SJSA1 (cell line): ENCODE data around the gene NID1. TPM values are rescaled to one million over a fixed set of nuclear protein-coding genes. Genes with fewer than 3 reads are reported as not detected.

Experiments used
- DNase-seq, 2 experiments: peaks; one replicate each; pipeline ENCODE4 v3.0.0-alpha.2; 2015 to 2020; ENCODE audit warnings: low spot score in 2 of 2, low read depth in 1 of 2
- H3K27ac ChIP-seq: fragments of 250-450 bp; sonication (Bioruptor Pico); 2 replicates; pipeline ENCODE4 v1.5.1; 2020; ENCODE audit warnings: mild to moderate bottlenecking, moderate library complexity
- H3K27me3 ChIP-seq: fragments of 250-450 bp; sonication (Bioruptor Pico); replicated peaks from 2 replicates; pipeline ENCODE4 v1.5.1; 2020; ENCODE audit warnings: mild to moderate bottlenecking, moderate library complexity
- H3K36me3 ChIP-seq: fragments of 250-450 bp; sonication (Bioruptor Pico); 2 replicates; pipeline ENCODE4 v1.5.1; 2020; ENCODE audit warnings: mild to moderate bottlenecking
- H3K4me1 ChIP-seq: fragments of 250-450 bp; sonication (Bioruptor Pico); replicated peaks from 2 replicates; pipeline ENCODE4 v1.6.1; 2021; ENCODE audit warnings: mild to moderate bottlenecking
- H3K4me3 ChIP-seq: fragments of 250-450 bp; sonication (Bioruptor Pico); 2 replicates; pipeline ENCODE4 v1.5.1; 2020; ENCODE audit warnings: mild to moderate bottlenecking
- H3K9me3 ChIP-seq: fragments of 250-450 bp; sonication (Bioruptor Pico); replicated peaks from 2 replicates; pipeline ENCODE4 v1.5.1; 2020; ENCODE audit warnings: mild to moderate bottlenecking
- total RNA-seq: library from RNA; depleted of rRNA; stranded (reverse); fragments of >200 nt; shearing (Covaris generic); gene quantifications from 2 replicates; pipeline ENCODE4 v1.2.3, GENCODE V29; 2014

The NID1 gene
- total RNA-seq, 1 experiment from 2014 or later, result 47.7 TPM

DNA sequence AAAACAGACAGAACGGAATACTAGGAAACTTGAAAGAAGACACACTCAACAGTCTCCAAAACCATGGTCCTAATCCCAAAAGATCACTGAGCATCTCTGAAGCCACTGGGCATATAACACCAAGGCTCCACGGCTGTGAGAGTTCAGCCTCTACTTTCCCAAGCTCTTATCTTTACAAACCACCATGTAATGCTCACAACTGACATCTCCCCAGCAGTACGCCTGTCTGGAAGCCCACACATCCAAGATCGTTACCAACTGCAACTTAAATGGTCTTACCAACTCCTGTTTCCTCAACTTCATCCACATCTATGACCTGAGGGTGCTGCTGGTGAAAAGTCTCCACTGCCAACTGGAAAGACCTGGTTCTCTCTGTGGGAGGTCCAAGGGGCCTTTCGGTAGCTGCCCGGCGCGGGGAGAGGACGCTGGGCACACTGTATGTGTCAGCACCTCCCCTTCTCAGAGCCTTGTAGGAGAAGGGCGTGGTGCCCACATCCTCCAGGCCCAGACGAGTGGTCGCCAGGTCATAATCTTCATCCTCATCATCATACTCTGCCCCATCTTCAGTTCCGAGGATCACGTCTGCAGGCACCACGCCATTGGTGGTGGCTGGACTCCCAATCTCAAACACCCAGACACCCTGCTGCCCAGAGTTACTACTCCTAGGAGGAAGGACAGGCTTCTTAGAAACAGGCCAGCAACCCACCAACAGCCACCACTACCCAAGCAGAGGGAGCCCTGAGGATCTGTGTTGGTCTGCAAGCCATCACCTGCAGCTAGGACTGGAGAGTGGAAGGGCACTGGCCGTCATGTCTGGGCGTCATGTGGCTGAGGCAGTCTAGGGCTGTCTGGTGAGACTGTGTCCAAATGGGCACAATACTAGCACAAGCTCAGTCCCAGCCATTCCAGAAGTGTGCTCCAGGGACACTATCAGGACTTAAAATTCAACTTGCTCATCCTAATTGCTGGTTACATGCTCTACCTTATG is 23.0 kb downstream of the NID1 start:
- Histone ChIP-seq H3K4me3 (no peak overlapping the region), H3K36me3 (peaks cover 38% of the 10 kb centered on the region), H3K9me3 (no peaks in the 10 kb centered on the region), H3K27ac (no peak overlapping the region), H3K4me1 (no peaks in the 10 kb centered on the region), H3K27me3 (no peaks in the 10 kb centered on the region)
- no peak for DNase-seq

DNA sequence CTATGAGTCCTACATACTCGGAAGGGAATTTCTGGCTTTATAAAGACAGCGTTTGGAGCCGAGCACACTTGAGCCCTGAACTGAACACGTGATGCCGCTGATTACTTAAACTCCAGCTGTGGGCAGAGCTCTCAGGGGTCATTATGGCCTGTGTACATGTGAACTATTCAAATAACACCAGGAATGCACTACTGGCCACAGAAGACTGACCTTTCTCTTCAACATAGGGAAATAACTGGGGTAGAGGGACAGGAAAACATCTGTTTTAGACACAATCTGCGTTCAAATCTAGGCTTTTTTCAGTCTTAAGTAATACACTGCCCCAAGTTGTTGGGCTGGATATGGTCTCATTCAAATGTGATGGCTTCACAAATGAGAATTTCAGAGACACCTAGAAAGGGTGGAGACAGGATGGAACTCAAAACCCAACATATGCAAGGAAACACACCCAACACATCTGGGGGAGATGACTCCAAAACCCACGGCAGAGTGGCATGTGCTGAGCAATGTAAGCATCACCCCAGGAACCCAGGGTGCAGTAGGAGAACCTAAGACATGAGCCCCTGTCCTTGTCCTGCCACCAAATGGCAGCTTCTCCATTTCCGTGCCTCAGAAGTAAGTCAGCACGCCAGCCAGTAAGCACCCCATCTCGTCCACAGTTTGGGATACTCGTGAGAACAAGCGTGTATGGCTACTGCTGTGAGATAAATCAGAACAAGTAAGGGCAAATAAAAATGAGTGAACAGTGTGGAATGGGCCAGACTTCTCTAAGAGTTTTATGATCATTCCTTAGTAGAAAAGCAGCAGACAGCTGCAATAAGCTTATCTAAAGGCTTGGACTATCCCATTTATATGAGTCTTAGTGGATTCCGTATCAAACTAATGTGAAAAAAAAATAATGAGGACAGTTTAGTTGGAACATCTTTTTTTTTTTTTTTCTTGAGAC is 24.9 kb downstream of the NID1 start:
- Histone ChIP-seq H3K27me3 (no peaks in the 10 kb centered on the region), H3K36me3 (peaks cover 41% of the 10 kb centered on the region), H3K27ac (no peak overlapping the region), H3K4me1 (no peaks in the 10 kb centered on the region), H3K4me3 (no peak overlapping the region), H3K9me3 (no peaks in the 10 kb centered on the region)
- DNase-seq, result no peak

DNA sequence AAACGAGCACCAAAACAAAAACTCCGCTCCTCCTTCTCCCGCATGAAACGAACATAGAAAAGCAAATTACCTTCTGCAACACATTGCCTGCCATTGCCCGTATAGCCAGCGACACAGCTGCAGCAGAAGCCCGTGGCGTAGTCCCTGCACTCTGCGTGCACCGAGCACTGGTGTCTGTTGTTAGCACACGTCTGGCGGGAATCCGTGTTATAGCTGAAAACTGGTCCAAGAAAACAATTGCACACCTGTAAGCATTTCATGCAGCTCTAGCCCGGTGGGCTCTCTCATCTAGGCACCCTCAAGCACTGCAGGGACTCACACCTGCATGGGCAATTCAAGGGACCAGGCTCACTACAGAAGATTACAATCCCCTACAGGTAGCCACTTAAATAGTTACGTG is 26.9 kb downstream of the NID1 start:
- no peaks in the 10 kb centered on the region for H3K4me1 ChIP-seq
- no peak overlapping the region for H3K27ac ChIP-seq
- H3K27me3 ChIP-seq, result no peaks in the 10 kb centered on the region
- no peaks in the 10 kb centered on the region for H3K9me3 ChIP-seq
- no peak overlapping the region for H3K4me3 ChIP-seq
- no peak for DNase-seq
- H3K36me3 ChIP-seq, result peaks cover 31% of the 10 kb centered on the region

DNA sequence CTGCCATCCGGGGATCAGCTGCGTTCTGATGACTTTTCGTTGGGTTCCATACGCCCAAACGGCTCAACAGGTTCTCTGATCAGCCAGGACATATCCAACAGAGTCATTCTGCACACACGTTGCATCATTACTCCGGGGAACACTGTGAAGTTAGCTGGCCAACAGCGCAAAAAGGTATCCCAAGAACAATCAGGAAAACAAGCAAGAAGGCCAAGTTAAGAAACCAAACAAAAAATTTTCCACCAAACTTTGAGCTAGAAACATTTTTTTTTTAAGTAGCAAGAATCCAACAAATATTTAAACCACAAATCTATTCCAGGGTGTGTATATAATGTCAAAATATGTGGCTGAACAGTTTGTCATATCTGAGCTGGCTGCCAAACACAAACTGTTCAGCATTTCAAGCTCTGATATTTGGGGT is 29.2 kb downstream of the NID1 start:
- Histone ChIP-seq H3K9me3 (no peaks in the 10 kb centered on the region), H3K27me3 (no peaks in the 10 kb centered on the region), H3K27ac (no peak overlapping the region), H3K4me1 (no peaks in the 10 kb centered on the region), H3K4me3 (no peak overlapping the region), H3K36me3 (peaks cover 28% of the 10 kb centered on the region)
- DNase-seq, result no peak

DNA sequence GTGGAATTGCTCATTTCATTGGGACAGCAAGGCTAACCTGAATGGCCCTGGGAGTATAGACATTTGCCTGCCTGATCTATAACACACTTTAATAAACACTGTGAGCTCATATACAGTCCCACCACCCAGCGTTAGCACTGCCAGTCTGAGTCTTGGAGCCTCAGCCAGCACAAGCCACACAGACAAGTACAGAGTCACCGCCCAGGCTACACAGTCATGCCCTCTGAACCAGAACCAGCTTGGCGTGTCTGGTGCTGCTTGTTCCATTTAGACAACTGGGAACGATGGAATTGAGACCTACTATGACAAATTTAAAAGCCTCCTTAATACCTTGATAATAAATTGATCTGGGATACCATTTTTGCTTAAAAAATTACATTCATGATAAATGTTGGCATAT is 31.6 kb downstream of the NID1 start:
- Histone ChIP-seq H3K27me3 (no peaks in the 10 kb centered on the region), H3K36me3 (peaks cover 37% of the 10 kb centered on the region), H3K4me1 (no peaks in the 10 kb centered on the region), H3K4me3 (no peak overlapping the region), H3K27ac (no peak overlapping the region), H3K9me3 (no peaks in the 10 kb centered on the region)
- DNase-seq, result no peak

DNA sequence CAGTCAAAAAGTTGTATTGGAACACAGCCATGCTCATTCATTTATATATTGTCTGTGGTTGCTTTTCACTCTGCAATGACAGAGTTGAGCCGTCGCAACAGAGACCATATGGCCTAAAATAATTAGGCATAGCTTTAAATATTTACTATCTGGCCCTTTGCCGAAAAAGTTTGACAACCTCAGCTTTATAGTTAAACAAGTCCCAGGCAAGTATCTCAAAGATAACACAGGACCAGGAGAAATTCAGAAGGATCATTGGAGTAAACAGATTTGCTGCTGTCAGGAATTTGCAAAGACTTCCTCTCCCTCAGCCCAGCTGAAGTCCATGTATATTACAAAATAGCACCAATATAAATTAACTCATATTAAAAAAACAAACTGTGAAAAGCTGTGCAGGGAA is 34.4 kb downstream of the NID1 start:
- H3K4me3 ChIP-seq, result no peak overlapping the region
- no peaks in the 10 kb centered on the region for H3K9me3 ChIP-seq
- H3K27ac ChIP-seq, result no peak overlapping the region
- no peaks in the 10 kb centered on the region for H3K27me3 ChIP-seq
- no peaks in the 10 kb centered on the region for H3K4me1 ChIP-seq
- peaks cover 46% of the 10 kb centered on the region for H3K36me3 ChIP-seq
- no peak for DNase-seq

DNA sequence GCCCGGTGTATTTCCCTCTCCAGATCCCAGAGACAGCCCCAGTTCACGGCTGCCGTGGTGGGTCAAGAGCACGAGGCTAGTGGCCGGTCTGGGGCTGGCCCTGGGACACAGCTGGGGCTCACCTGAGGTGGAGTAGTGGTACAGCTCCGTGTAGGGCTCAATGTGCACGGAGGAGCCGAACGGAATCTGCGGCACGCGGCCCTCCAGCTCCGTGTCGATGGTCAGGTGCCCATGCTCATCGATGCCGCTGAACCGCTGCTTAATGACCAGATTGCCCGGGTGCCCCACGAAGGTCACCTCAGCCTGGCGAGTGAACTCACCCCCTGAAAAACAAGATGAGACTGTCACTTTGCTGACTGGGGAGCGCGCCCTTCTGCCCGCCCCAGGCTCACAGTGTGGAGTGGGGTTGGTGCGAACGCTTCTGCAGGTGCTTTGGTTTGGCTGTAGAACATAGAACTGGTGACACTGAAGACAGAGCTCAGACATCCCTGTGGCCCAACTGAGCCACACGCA is 35.4 kb downstream of the NID1 start:
- Histone ChIP-seq H3K4me3 (no peak overlapping the region), H3K9me3 (no peaks in the 10 kb centered on the region), H3K27ac (no peak overlapping the region), H3K36me3 (peaks cover 47% of the 10 kb centered on the region), H3K4me1 (no peaks in the 10 kb centered on the region), H3K27me3 (no peaks in the 10 kb centered on the region)
- DNase-seq, result no peak

DNA sequence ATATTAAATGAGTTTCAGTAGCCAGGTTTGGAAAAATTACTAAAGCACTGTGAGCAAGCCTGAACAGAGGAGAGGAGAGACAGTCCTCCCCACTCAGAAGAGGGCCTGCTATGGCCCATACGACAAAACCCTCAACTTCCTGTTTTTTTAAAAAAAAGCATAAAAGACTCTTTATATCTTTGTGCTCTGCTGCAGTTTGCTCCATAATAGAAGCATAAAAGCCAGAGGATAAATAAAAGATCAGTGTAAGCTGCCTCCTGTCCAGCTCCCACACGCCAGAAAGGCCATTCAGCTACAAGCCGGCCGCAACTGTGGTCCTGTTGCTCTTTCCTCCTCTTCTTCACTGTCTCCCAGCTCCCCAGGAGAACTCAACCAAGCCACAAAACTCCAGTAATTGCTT is 37.8 kb downstream of the NID1 start:
- H3K36me3 ChIP-seq, result peaks cover 60% of the 10 kb centered on the region
- DNase-seq, result no peak
- H3K4me1 ChIP-seq, result no peaks in the 10 kb centered on the region
- H3K27ac ChIP-seq, result no peak overlapping the region
- no peaks in the 10 kb centered on the region for H3K9me3 ChIP-seq
- H3K4me3 ChIP-seq, result no peak overlapping the region
- H3K27me3 ChIP-seq, result no peaks in the 10 kb centered on the region

DNA sequence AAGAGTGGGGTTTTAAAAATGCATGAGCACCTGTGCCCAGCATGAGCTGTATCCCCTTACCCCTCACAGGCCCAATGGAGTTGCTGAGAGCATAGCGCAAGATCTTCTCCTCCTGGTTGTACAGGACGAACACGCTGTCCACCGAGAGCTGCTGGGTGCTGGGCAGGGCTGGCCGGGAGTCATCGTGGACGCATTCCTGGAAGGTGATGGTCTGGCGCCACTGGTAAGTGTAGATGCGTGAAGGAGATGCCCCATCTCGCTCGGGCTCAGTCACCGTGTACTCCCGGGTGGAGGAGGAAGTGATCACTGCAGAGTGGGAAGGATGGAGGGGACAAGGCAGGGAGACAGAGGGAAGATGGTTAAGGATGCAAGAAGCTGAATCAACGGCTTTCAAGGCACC is 39.1 kb downstream of the NID1 start:
- DNase-seq, result no peak
- Histone ChIP-seq H3K36me3 (peaks cover 57% of the 10 kb centered on the region), H3K27ac (no peak overlapping the region), H3K4me3 (no peak overlapping the region), H3K4me1 (no peaks in the 10 kb centered on the region), H3K27me3 (no peaks in the 10 kb centered on the region), H3K9me3 (no peaks in the 10 kb centered on the region)

DNA sequence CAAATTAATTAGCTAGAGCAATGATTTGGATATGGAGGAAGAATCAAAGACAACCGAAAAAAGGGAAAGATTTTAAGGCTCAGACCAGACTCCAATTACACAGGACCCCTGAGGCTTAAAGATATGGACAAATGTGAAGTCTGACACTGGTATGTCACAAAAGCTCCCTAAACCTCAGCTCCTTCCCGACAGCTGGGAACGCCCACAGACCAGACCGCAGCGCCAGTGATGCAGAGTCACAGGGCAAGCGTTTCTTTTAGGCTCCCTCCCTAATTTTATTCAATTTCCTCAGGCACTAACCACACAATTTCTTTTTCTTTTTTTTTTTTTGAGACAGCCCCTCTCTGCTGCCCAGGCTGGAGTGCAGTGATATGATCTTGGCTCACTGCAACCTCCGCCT is 40.2 kb downstream of the NID1 start:
- Histone ChIP-seq H3K27me3 (no peaks in the 10 kb centered on the region), H3K9me3 (no peaks in the 10 kb centered on the region), H3K27ac (no peak overlapping the region), H3K4me1 (no peaks in the 10 kb centered on the region), H3K4me3 (no peak overlapping the region), H3K36me3 (peaks cover 56% of the 10 kb centered on the region)
- DNase-seq, result no peak

DNA sequence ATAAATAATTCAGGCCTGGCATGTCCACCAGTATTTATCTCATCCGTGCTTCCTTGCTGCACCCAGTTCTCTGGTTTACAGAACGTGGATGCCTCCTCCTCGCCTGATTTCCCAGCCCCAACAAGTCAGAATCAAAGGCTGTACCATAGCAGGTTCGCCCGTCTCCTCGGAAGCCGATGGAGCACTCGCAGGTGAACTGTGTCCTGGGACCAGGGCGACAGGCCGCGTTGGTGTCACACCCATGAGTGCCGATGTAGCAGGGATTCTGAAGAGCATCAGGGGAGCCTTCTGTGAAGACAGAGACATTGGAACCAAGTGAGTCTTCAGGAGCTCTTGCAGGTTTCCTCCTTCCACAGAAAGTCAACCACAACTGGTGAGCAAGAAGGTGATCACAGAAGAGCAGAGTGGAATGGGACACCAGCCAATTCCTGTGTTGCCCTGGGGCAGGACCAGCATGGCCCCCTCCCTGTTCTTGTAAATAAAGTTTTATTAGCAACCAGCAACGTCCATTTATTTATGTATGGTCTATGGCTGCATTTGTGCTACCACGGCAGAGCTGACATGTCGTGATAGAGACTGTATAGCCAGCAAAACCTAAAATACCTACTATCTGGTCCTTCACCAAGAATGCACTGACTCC is 40.8 kb downstream of the NID1 start:
- Histone ChIP-seq H3K4me1 (no peaks in the 10 kb centered on the region), H3K27me3 (no peaks in the 10 kb centered on the region), H3K4me3 (no peak overlapping the region), H3K9me3 (no peaks in the 10 kb centered on the region), H3K36me3 (peaks cover 51% of the 10 kb centered on the region), H3K27ac (no peak overlapping the region)
- DNase-seq, result no peak

DNA sequence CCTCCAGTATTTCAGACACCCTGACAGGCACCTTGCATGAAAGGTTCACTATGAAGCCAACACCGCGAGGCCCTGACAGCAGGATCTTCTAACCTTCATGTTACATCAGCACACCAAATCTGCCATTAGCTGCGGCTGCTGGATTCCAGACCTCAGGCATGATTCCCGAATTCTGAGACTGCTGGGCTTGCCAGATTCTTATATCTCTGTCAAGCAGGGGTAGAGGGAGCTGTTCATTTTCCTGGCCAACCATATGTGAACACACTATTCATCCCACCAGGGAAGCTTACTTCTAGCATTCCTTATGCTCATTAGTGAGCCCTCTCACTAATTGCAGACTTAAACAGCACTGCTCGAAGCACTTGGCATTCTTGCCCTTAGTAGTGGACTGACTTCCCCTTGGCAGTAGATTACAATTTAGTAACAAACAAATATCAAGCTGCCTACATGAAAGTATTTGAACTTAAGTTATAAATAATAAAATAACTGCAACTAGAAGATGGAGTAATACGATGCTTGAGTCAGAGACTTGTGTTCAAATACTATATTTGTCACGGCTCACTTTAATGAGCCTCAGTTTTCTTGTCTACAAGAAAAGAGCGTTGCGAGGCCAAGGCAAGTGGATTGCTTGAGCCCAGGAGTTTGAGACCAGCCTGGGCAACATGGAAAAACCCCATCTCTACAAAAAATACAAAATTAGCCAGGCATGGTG is 43.3 kb downstream of the NID1 start:
- no peak overlapping the region for H3K27ac ChIP-seq
- DNase-seq, result no peak

More for the DNA sequence above, 43.3 kb downstream of the NID1 start:
- Histone ChIP-seq H3K4me3 (no peak overlapping the region), H3K9me3 (no peaks in the 10 kb centered on the region), H3K27me3 (no peaks in the 10 kb centered on the region), H3K4me1 (no peaks in the 10 kb centered on the region), H3K36me3 (peaks cover 35% of the 10 kb centered on the region)
